Parathyroid adenoma (tissue), 2 donors: ENCODE measurements around the gene MGAT5B.

Experiments
- H2AFZ ChIP-seq: fragments of 300-600 bp; sonication (generic); one replicate; pipeline ENCODE4 v1.7.0; 2017; ENCODE audit warnings: antibody characterized with exemption, mild to moderate bottlenecking
- H3K27ac ChIP-seq: fragments of 300-600 bp; sonication (generic); one replicate; pipeline ENCODE4 v1.7.0; 2017
- H3K27me3 ChIP-seq: fragments of 300-600 bp; sonication (generic); one replicate; pipeline ENCODE4 v1.7.0; 2017; ENCODE audit warnings: low read length; ENCODE audit not compliant: control insufficient read depth, insufficient read depth
- H3K36me3 ChIP-seq: fragments of 300-600 bp; sonication (generic); one replicate; pipeline ENCODE4 v1.7.0; 2017; ENCODE audit warnings: low read length; ENCODE audit not compliant: control insufficient read depth, insufficient read depth
- H3K4me1 ChIP-seq: fragments of 300-600 bp; sonication (generic); one replicate; pipeline ENCODE4 v1.7.0; 2017; ENCODE audit warnings: control low read depth
- H3K4me2 ChIP-seq: fragments of 300-600 bp; sonication (generic); one replicate; pipeline ENCODE4 v1.7.0; 2017; ENCODE audit warnings: low read length
- H3K4me3 ChIP-seq: fragments of 300-600 bp; sonication (generic); one replicate; pipeline ENCODE4 v1.7.0; 2017; ENCODE audit warnings: low read depth, low read length
- H3K79me2 ChIP-seq: fragments of 300-600 bp; sonication (generic); one replicate; pipeline ENCODE4 v1.7.0; 2017; ENCODE audit warnings: control low read depth
- H3K9ac ChIP-seq: fragments of 300-600 bp; sonication (generic); one replicate; pipeline ENCODE4 v1.7.0; 2017; ENCODE audit warnings: mild to moderate bottlenecking
- H3K9me3 ChIP-seq: fragments of 300-600 bp; sonication (generic); one replicate; pipeline ENCODE4 v1.7.0; 2017; ENCODE audit warnings: low read length; ENCODE audit not compliant: control insufficient read depth
- TF ChIP-seq, protein P1 (sequence below): fragments of 300-600 bp; sonication (generic); IDR thresholded peaks from one replicate; pipeline ENCODE4 v1.7.0; 2017; ENCODE audit warnings: antibody characterized with exemption, mild to moderate bottlenecking
- donor health status: primary hyperparathyroidism.

Gene MGAT5B

DNA sequence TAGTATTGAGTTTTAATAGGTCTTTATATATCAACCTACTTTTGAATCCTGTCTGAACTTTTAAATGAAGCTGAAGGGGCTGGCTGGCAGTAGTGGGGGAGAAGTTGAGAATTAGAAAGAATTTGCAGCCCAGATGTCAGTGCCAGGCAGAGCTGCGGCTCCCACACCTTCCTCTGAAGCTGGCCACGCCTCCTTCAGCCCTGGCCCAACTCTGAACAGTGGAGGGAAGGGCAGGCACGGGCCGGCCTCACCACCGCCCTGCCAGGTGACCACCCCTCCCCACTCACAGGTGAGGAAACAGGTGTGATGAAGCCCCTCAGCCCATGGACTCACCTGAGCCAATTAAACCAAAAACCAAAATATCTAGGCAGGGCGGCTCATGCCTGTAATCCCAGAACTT is 87.0 kb downstream of the MGAT5B start:
- TF ChIP-seq, protein P1, sequence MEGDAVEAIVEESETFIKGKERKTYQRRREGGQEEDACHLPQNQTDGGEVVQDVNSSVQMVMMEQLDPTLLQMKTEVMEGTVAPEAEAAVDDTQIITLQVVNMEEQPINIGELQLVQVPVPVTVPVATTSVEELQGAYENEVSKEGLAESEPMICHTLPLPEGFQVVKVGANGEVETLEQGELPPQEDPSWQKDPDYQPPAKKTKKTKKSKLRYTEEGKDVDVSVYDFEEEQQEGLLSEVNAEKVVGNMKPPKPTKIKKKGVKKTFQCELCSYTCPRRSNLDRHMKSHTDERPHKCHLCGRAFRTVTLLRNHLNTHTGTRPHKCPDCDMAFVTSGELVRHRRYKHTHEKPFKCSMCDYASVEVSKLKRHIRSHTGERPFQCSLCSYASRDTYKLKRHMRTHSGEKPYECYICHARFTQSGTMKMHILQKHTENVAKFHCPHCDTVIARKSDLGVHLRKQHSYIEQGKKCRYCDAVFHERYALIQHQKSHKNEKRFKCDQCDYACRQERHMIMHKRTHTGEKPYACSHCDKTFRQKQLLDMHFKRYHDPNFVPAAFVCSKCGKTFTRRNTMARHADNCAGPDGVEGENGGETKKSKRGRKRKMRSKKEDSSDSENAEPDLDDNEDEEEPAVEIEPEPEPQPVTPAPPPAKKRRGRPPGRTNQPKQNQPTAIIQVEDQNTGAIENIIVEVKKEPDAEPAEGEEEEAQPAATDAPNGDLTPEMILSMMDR: no peak
- no peak overlapping the region for H3K9ac ChIP-seq
- no peaks in the 10 kb centered on the region for H3K9me3 ChIP-seq
- H3K4me2 ChIP-seq: no peak overlapping the region
- H3K4me1 ChIP-seq: peaks cover 7% of the 10 kb centered on the region
- H2AFZ ChIP-seq: no peak overlapping the region
- H3K4me3 ChIP-seq: no peak overlapping the region
- no peaks in the 10 kb centered on the region for H3K27me3 ChIP-seq
- no peaks in the 10 kb centered on the region for H3K36me3 ChIP-seq
- no peak overlapping the region for H3K27ac ChIP-seq
- no peaks in the 10 kb centered on the region for H3K79me2 ChIP-seq

DNA sequence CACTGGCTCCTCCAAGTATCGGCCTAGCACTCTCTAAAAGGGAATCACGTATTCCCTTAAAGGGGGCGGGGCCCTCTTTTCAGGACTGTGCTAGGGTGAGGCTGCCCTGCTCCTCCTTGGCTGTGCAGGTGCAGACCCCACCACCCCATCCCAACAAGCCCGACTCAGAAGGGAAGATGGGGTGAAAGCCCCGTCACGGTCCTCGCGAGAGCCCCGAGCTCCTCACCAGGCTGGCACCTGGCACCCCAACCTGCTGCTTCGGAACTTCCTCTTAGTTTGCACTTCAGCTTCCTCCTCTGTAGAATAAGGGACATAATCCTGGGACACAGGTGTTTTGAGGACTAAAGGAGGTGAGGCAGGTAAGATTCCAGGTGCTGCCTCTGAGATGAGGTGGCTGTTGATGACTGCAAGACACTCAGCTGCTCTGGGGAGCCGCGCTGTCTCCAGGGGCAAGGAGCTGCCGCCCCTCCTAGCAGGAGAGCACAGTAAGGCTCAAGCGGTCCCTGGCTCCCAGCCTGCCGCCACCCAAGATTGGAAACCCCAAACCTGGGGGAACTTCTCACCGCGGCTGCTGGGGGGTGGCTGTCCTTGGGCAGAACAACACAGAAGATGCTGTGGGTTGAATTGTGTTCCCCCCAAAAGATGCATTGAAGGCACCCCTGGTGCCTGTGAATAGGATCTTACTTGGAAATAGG is 88.8 kb downstream of the MGAT5B start:
- H3K4me1 ChIP-seq: peaks cover 7% of the 10 kb centered on the region
- H3K4me3 ChIP-seq: no peak overlapping the region
- H3K9ac ChIP-seq: no peak overlapping the region
- H3K79me2 ChIP-seq: no peaks in the 10 kb centered on the region
- no peaks in the 10 kb centered on the region for H3K27me3 ChIP-seq
- H3K4me2 ChIP-seq: no peak overlapping the region
- H3K9me3 ChIP-seq: no peaks in the 10 kb centered on the region
- TF ChIP-seq, protein P1: no peak
- no peak overlapping the region for H2AFZ ChIP-seq
- H3K36me3 ChIP-seq: no peaks in the 10 kb centered on the region
- H3K27ac ChIP-seq: no peak overlapping the region

DNA sequence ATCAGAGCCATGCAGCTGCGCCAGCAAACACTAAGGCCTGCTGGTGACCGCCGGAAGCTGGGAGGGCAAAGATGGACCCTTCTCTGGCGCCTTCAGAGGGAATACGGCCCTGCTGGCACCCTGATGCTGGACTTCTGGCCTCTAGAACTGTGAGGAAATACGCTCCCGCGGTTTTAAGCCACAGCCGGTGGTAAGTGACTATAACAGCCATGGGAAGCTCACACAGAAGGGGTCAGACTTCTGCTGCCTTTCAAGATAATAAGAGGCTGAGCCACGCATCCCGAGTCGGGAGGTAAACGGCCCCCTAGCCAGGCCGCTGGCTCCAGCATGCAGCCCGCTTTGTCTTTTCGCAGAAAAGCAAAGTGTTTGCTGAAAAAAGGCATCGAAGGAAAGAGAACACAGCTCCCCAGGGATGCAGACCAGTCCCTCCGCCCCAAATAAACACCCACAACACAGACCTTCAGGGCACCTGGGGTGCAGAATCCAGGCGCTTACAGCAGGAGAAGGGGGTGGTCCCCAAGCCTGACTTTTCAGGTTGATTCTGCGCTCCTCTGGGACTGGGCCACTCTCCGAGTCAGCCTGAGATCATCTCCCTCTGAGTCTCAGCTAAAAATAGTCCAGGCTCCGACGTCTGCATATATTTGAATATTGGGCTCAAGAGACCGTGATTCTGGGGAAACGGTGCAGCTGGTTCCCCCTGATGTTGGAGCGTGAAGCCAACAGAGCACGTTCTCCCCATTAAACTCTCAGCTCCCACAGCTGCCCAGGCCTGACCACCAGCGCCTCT is 89.7 kb downstream of the MGAT5B start:
- H3K4me1 ChIP-seq: no peaks in the 10 kb centered on the region
- H3K9ac ChIP-seq: no peak overlapping the region
- TF ChIP-seq, protein P1: no peak
- H3K9me3 ChIP-seq: no peaks in the 10 kb centered on the region
- H3K4me2 ChIP-seq: no peak overlapping the region
- no peak overlapping the region for H3K4me3 ChIP-seq
- no peak overlapping the region for H2AFZ ChIP-seq
- H3K79me2 ChIP-seq: no peaks in the 10 kb centered on the region
- no peak overlapping the region for H3K27ac ChIP-seq
- H3K27me3 ChIP-seq: no peaks in the 10 kb centered on the region
- no peaks in the 10 kb centered on the region for H3K36me3 ChIP-seq

GRCh38 chr17:76958974-76959373 is 90.8 kb downstream of the MGAT5B start:
- no peaks in the 10 kb centered on the region for H3K9me3 ChIP-seq
- no peak overlapping the region for H3K27ac ChIP-seq
- H3K9ac ChIP-seq: no peak overlapping the region
- H3K36me3 ChIP-seq: no peaks in the 10 kb centered on the region
- TF ChIP-seq, protein P1: no peak
- no peak overlapping the region for H3K4me2 ChIP-seq
- no peaks in the 10 kb centered on the region for H3K79me2 ChIP-seq
- H2AFZ ChIP-seq: no peak overlapping the region
- H3K4me3 ChIP-seq: no peak overlapping the region
- no peaks in the 10 kb centered on the region for H3K4me1 ChIP-seq
- no peaks in the 10 kb centered on the region for H3K27me3 ChIP-seq
